C1 segment of cervical spinal cord (tissue), 14 donors: Measurements from ENCODE around the gene TUBD1.
"Not testable (repeated sequence)": the region's sequence is repeated elsewhere in the genome, so short reads cannot be mapped to it uniquely, and the experiment has no call there.

Experiments used
- DNase-seq, 14 donors: peaks; one replicate each; lab custom pipeline; 2025; lab: John Stamatoyannopoulos, UW

Gene TUBD1

DNA sequence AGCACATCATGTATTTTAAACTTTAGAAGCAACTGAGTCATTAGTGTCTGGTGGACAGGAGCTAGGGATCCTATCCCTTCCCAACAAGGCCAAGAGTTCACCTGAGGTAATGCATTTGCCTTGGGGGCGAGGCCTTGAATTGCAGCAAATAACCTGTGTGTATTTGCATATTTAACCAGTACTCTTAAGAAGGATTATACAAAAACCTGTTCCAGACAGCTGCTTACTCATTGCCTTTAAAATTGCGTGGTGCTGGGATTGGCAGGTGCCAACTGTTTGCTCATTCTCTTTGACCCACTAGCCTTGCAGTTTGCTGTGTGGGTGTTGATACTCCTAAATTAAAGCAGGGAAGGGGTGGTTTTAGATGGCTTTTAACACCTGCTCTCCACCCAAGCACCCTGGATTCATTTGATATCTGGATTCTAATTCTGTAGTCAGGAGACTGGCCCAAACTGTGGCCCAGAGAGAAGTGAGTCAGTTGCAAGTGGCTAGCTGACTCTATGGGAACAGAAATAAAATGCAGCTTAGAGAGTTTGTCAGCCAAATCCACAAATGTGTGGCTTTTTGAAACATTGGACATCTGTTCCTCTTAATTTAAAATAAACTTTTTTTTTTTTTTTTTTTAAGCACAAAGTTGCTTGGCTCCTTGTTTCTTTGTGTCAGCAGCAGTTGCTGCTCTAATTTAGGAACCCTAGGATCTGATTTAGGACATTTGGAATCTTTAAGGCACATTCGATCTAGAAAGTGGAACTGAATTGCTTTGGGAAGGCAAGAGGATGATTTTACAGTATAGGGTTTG lies 46.9 kb downstream of the TUBD1 start:
- DNase-seq = peak in 3 of 14 donors; percentile 29 to 32 (median 31)

DNA sequence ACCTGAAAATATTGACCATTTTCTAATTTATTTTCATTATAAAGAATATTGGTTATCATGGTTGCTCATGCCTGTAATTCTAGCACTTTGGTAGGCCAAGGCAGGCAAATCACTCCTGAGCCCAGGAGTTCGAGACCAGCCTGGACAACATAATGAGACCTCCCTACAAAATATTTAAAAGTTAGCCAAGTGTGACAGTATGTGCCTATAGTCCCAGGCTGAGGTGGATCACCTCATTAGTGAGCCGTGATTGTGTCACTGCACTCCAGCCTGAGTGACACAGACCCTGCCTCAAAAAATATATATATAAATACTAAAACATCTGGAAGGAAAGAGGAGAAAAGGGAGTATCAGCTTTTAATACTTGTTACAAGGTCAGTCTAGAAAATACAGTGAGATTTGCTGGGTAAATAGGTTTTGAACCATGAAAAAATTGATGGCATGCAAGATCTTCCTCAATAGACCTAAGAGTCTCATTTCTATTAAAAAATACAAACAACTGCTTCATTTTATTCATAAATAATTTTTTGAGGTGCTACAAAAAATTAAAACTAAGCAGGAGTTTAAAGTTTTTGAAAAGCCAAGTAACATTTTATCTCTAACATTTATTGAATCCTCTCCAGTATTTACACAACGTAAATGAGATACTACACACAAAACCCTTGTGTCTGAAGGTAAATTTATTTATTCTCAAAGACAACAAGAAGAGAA lies 47.7 kb downstream of the TUBD1 start:
- DNase-seq = no peak

DNA sequence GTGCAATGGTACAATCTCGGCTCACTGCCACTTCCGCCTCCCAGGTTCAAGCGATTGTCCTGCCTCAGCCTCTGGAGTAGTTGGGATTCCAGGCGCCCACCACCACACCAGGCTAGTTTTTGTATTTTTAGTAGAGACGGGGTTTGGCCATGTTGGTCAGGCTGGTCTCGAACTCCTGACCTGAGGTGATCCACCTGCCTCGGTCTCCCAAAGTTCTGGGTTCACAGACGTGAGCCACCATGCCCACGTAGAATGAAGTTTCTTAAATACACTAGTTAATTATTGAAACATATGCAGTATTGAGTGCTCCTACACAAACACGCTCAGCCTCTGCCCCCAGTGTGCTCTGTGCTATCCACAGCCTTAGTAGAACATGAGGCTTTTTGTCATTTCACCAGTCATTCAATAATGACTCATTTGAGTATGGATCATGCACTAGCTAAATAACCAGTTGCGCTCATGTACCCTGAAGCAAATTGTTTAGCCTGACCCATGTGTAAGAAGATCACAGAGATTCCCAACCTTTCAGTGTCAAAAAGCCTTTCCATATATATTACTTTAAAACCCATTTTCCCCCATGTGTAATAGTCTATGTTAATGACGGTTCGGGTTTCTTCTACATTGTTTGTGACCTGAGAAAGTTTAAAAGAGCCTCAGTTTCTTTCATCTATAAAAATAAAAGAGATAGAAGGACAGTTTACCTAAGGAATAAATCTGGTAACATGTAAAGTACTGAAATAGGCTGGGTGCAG lies 49.7 kb downstream of the TUBD1 start:
- no peak for DNase-seq

DNA sequence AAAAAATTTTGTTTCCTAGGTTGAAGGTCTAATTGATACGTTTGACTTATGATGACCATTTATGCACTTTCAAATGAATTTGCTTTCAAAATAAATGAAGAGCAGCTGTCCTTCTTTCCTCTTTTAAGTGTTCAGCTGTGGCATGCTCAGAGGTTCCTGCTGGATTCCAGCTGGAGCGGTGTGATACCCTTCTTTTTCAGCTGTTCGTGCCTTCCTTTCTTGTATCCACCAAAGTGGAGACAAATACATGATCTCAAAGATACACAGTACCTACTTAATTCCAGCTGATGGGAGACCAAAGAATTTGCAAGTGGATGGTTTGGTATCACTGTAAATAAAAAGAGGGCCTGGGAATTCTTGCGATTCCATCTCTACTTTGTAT lies 50.9 kb downstream of the TUBD1 start:
- DNase-seq = not testable (repeated sequence)

DNA sequence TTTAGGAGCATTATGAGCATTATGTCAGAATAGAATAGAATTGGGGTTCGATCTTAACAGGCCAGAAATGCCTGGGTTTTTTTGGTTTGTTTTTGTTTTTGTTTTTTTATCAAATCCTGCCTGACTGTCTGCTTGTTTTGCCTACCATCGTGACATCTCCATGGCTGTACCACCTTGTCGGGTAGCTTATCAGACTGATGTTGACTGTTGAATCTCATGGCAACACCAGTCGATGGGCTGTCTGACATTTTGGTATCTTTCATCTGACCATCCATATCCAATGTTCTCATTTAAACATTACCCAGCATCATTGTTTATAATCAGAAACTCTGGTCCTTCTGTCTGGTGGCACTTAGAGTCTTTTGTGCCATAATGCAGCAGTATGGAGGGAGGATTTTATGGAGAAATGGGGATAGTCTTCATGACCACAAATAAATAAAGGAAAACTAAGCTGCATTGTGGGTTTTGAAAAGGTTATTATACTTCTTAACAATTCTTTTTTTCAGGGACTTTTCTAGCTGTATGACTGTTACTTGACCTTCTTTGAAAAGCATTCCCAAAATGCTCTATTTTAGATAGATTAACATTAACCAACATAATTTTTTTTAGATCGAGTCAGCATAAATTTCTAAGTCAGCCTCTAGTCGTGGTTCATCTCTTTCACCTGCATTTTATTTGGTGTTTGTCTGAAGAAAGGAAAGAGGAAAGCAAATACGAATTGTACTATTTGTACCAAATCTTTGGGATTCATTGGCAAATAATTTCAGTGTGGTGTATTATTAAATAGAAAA lies 51.5 kb downstream of the TUBD1 start:
- not testable (repeated sequence) for DNase-seq

DNA sequence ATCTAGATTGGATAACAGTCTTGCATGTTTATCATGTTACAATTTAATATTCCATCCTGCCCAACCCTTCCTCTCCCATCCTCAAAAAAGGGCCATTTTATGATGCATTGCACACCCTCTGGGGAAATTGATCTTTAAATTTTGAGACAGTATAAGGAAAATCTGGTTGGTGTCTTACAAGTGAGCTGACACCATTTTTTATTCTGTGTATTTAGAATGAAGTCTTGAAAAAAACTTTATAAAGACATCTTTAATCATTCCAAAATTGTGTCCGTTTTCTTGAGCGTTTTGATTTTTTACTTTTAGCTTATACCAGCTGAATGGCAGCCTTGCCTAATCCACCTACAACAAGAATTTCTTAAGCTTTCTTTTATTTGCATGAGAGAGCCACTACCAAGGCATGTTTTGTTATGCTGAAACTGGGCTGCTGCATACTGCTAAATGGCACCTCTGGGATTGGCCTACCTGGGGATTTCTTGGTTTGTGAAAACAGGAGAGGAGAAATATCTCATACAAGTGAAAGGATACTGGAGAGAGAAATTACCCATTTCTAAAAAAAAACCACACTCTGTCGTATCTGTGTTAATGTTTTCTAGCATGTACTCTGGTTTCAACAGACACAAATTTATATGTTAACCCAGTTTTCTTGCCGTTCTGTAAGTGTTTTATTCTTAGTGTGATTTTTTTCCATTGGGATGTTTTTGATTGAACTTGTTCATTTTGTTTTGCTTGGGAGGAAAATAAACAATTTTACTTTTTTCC lies 52.2 kb downstream of the TUBD1 start:
- no peak for DNase-seq

DNA sequence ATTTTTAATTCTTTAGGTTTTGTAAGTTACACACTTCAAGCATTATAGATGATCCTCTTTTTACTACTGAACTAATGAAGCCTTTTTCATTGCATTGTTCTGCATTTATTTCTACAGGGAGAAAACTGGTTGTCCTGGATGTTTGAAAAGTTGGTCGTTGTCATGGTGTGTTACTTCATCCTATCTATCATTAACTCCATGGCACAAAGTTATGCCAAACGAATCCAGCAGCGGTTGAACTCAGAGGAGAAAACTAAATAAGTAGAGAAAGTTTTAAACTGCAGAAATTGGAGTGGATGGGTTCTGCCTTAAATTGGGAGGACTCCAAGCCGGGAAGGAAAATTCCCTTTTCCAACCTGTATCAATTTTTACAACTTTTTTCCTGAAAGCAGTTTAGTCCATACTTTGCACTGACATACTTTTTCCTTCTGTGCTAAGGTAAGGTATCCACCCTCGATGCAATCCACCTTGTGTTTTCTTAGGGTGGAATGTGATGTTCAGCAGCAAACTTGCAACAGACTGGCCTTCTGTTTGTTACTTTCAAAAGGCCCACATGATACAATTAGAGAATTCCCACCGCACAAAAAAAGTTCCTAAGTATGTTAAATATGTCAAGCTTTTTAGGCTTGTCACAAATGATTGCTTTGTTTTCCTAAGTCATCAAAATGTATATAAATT lies 53.0 kb downstream of the TUBD1 start:
- DNase-seq = no peak

DNA sequence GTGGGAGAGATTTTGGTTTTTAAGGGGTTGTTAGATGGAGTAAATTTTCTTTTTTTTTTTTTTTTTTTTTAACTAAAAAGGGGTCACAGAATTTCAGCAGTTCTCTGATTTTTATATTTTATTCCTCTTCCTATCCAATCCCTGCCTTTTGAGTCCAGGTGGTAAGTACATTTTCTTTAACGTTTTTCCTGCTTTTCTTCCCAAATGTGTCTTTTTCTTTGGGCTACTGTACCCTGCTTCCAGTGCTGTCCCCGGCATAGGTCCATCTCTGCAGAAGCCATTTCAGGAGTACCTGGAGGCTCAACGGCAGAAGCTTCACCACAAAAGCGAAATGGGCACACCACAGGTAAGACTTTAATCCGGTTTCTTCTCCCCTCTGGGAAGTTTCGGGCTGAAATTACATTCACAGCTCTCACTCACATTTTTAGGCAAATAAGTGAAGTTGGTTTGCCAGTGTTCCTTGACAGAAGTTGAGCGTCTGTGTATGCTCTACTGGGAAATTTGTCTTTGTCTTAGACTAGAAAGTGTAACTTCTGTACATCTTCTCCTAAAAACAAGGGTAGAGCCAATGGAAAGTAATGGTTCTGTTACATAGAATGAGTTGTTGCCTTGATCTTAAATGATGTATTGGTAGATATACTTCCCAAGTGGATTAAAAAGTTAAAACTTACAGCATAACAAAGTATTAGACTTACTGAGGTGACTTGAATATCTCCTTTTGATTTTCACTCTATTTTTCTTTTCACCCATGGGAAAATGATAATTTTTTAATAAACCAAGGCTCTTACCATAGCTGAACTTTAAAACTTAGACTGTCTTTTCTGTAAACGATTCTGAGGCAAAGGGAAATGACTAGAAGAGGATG lies 54.5 kb downstream of the TUBD1 start:
- DNase-seq = peak in 1 of 14 donors; percentile 6

DNA sequence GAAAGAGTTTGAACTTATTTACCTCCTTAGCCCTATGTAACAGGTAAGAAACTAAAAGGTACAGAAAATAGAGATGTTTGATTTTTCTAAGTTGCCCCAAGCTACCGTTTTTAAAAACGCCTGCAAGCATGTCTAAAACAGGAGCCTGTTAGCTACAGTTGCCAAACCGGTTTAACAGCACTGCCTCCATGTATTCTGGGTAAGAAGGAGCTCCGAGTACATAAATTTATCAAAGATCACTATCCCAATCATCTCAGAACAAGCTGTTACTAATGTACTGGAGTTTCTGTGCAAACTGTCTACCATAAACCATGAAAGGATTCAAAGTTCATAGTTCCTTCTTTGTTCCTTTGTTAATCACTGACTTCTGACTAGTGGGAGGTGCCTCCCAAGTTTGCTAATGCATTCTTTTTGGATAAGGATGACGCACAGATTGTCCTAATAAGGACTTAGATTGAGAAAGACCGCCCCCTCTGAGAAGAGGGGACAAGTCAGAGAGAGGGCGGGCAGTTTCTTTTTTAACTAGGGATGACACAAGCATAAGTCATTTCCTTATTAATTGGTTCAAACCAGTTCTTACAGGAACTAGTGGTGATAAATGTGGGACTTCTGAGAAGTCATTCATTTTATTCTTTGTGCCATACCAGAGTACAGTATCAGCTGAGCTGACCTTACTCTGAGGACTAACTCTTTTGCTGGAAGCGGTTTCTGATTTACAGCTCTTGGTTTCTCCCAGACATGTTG lies 55.3 kb downstream of the TUBD1 start:
- DNase-seq = peak in 1 of 14 donors; percentile 38

DNA sequence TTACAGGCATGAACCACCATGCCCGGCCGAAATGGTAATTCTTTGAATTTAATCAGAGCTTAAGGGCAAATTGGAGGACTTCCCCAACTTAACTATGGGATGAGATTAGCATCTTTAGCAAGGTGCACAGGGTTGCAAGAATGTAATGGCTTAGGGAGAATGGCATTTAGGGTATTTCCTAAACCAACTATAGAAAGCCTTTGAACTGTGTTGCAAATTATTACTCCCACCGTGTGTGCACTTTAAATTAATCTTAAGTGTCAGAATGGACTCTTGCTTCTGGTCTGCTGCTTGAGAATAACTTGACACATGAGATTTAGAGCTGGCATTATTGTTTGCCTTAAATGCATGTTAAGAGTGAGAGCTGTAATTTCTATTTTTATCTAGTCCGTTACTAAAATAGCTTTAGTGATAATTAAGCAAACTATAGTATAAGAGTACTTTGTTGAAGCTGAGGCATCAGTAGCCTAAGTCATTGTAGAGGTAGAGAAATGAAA lies 59.8 kb downstream of the TUBD1 start:
- no peak for DNase-seq

DNA sequence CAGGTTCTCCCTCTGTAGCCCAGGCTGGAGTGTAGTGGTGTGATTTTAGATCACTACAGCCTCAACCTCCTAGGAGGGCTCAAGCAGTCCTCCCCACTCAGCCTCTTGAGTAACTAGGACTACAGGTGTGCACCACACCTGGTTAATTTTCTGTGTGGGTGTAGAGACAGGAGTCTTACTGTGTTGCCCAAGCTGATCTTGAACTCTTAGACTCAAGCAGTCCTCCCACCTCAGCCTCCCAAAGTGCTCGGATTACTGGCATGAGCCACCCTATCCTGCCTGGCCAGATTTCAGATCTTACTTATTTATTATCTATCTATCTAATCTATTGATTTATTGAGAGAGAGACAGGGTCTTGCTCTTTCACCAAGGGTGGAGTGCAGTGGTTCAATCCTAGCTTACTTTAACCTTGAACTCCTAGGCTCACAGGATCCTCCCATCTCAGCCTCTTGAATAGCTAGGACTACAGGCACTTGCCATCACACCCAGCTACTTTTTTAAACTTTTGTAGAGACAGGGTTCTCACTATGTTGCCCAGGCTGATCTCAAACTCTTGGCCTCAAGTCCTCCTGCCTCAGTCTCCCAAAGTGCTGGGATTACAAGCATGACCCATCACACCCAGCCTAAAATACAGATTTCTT lies 61.8 kb downstream of the TUBD1 start:
- DNase-seq = no peak

DNA sequence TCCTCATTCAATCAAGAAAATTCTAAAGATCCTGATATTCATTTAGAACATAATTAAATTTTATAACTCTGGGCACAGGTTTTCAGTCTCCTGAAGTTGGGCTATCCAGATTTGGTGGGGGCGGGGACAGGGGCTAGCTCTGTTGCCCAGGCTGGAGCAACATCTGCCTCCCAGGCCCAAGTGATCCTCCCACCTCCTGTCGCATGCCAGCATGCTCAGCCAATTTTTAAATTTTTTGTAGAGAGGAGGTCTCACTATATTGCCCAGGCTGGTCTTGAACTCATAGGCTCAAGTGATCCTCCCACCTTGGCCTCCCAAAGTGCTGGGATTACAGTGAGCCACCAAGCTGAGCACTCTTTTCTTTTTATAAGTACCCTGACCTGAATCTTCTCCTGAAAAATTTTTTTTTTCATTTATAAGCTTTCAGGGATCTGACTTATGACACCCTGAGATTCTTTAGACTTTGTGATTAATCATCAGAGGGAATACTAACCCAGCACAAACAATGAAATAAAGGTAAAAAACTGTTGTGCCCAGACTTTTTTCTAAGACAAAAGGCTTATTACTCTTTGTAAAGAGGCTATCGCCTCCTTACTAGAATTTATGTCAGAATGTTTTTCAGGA lies 62.6 kb downstream of the TUBD1 start:
- no peak for DNase-seq

DNA sequence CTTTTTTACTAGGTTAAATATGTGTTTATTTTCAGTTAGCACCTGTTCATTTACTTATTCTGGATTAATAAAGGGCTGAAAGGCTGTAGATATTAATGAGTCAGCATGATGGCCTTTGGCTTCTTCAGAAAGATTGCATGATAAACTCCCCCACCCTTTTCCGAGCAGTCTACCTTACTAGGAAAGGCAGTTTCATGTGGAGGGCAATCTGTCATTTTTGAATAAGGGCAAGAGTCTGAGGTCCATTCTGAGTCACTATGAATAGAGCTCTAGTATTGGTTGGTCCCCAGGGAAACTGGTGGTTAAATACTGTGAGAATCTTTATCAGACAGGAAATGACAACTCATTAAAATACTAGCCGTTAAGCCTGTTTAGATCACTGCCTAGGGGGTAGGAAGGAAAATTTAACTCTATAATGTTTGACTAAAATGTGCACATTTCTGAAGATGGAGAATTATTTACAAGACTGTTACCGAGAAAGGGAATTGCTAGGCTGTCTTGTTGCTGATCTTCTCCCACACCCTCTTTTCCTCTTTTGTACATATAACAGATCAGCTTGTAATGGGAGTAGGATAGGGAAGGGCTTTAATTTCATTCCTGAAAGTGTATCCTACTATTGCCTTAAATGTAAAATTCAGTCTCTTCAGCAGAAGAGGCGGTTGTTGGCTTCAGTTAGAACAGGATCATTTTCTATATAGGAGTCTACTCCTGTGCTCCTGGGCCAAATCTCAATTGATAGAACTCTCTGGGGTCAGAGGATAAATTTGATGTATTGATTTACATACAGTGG lies 63.3 kb downstream of the TUBD1 start:
- DNase-seq = no peak

DNA sequence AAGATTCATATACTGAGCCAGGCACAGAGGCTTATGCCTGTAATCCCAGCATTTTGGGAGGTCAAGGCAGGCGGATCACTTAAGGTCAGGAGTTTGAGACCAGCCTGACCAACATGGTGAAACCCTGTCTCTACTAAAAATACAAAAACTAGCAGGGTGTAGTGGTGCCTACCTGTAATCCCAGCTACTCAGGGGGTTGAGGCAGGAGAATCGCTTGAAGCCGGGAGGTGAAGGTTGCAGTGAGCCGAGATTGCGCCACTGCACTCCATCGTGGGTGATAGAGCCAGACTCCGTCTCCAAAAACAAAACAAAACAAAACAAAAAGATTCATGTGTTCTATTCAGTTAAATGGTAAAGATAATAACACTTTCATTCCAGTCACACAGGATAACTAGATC lies 63.9 kb downstream of the TUBD1 start:
- not testable (repeated sequence) for DNase-seq

DNA sequence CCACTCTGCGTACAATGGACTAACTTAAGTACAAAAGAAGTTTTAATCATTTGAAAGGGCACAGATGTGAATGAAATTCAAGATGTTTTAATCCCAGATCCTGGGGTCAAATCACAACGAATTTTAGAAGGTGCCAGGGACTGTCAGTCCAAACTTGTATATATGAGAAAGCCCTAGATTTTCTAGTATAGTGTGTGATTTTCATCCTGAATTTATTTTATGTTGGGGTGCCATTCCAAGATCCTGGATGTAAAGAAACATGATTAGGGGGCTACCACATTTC lies 64.3 kb downstream of the TUBD1 start:
- no peak for DNase-seq

DNA sequence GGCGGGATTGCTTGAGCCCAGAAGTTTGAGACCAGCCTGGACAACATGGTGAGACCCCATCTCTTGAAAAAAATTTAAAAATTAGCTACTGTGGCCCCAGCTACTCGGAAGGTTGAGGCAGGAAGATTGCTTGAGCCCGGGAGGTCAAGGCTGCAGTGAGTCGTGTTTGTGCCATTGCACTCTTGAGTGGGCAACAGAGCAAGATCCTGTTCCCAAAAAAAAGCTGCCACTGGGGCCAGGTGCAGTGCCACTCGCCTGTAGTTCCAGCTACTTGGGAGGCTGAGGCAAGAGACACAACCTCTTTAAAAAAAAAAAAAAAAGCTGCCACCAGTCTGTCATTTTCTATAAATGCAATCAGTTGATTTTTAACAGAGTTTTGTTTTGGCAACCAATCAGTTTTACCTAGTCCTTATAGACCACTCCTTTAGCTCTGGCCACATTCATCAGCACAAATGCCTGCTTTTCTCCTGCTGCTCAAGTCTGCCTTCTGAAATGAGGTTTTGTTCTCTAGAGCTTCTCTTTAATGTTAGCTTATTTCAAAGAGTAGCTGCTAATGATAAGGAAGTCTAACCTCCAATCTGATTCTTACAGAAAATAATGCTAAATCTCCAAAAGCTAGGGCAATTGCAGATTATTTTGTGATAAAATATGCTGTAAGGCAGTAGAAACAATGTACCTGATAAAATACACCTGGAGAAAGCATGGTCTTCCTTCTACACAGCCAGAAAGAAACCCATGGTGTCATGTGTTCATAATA lies 64.8 kb downstream of the TUBD1 start:
- no peak for DNase-seq
